Measurements from ENCODE around the gene NDUFS8. TPM values are rescaled to one million over a fixed set of nuclear protein-coding genes. Genes with fewer than 3 reads are reported as not detected.
"Not testable (repeated sequence)": the region's sequence is repeated elsewhere in the genome, so short reads cannot be mapped to it uniquely, and the experiment has no call there.

NDUFS8 gene
- 100 to 1,000 TPM in 2 of 3 donors, 10 to 100 TPM in 1; 77.7 to 240 (median 115) TPM for polyA plus RNA-seq

- no peak within 1 kb of the TSS for H3K27ac ChIP-seq (ENCODE audit: low read depth, low read length)
- WGBS, 3 donors: 0% methylated on average over 56 of the region's 56 CpGs
Measured at GRCh38 chr11:68030318-68031143, at the start of gene NDUFS8. Gene NDUFS8, plus strand, starts transcription at chr11:68030681. Its CDS starts 1,471 bp downstream, at chr11:68032152.

GRCh38 chr11:67981226-67981625 is 49.3 kb upstream of the NDUFS8 start:
- not testable (repeated sequence) for H3K27ac ChIP-seq (ENCODE audit: low read depth, low read length)
- WGBS, 3 donors: 86 to 95% (median 90%) methylated on average over 10 of the region's 10 CpGs

- not testable (repeated sequence) for H3K27ac ChIP-seq (ENCODE audit: low read depth, low read length)
- 75 to 80% (median 76%) methylated on average over 17 of the region's 17 CpGs for WGBS, 3 donors
Measured at GRCh38 chr11:67982255-67982857, 48.1 kb upstream of the NDUFS8 start.

- H3K27ac ChIP-seq (ENCODE audit: low read depth, low read length): no peak overlapping the region
- WGBS, 3 donors: 78 to 84% (median 80%) methylated on average over 23 to 29 of the region's 29 CpGs
Measured at GRCh38 chr11:67983951-67984350, 46.5 kb upstream of the NDUFS8 start.

- WGBS, 3 donors: 75 to 83% (median 76%) methylated on average over 6 of the region's 6 CpGs
- H3K27ac ChIP-seq (ENCODE audit: low read depth, low read length): not testable (repeated sequence)
Measured at GRCh38 chr11:67985302-67985701, 45.2 kb upstream of the NDUFS8 start.

- H3K27ac ChIP-seq (ENCODE audit: low read depth, low read length): not testable (repeated sequence)
- WGBS, 3 donors: 16 to 26% (median 23%) methylated on average over 44 to 45 of the region's 58 CpGs
Measured at GRCh38 chr11:67990546-67991346, 39.7 kb upstream of the NDUFS8 start.

- 26 to 35% (median 30%) methylated on average over 21 to 64 of the region's 70 CpGs for WGBS, 3 donors
Measured at GRCh38 chr11:67991347-67992121, 38.9 kb upstream of the NDUFS8 start.

GRCh38 chr11:67993821-67994220 is 36.7 kb upstream of the NDUFS8 start:
- not testable (repeated sequence) for H3K27ac ChIP-seq (ENCODE audit: low read depth, low read length)
- WGBS, 3 donors: 24 to 48% (median 39%) methylated on average over 12 of the region's 12 CpGs

More at GRCh38 chr11:67991347-67992121, 38.9 kb upstream of the NDUFS8 start:
- H3K27ac ChIP-seq (ENCODE audit: low read depth, low read length): not testable (repeated sequence)

- WGBS, 3 donors: 93 to 95% (median 94%) methylated on average over 5 of the region's 5 CpGs
- not testable (repeated sequence) for H3K27ac ChIP-seq (ENCODE audit: low read depth, low read length)
Measured at GRCh38 chr11:67994387-67994786, 36.1 kb upstream of the NDUFS8 start.

- 92 to 100% (median 100%) methylated on average over 3 of the region's 3 CpGs for WGBS, 3 donors
- not testable (repeated sequence) for H3K27ac ChIP-seq (ENCODE audit: low read depth, low read length)
Measured at GRCh38 chr11:67995129-67995528, 35.4 kb upstream of the NDUFS8 start.

- 86 to 90% (median 86%) methylated on average over 11 to 14 of the region's 14 CpGs for WGBS, 3 donors
- H3K27ac ChIP-seq (ENCODE audit: low read depth, low read length): not testable (repeated sequence)
Measured at GRCh38 chr11:67995579-67995978, 34.9 kb upstream of the NDUFS8 start.

- WGBS, 3 donors: 91 to 93% (median 93%) methylated on average over 13 of the region's 13 CpGs
- no peak overlapping the region for H3K27ac ChIP-seq (ENCODE audit: low read depth, low read length)
Measured at GRCh38 chr11:67996051-67996450, 34.4 kb upstream of the NDUFS8 start.

GRCh38 chr11:67996622-67997474 is 33.6 kb upstream of the NDUFS8 start:
- 64 to 72% (median 66%) methylated on average over 41 of the region's 41 CpGs for WGBS, 3 donors
- no peak overlapping the region for H3K27ac ChIP-seq (ENCODE audit: low read depth, low read length)

GRCh38 chr11:67997475-67997921 is 33.0 kb upstream of the NDUFS8 start:
- 90 to 93% (median 92%) methylated on average over 29 of the region's 29 CpGs for WGBS, 3 donors

GRCh38 chr11:67998150-67999045 is 32.1 kb upstream of the NDUFS8 start:
- 81 to 83% (median 82%) methylated on average over 9 of the region's 9 CpGs for WGBS, 3 donors
- no peak overlapping the region for H3K27ac ChIP-seq (ENCODE audit: low read depth, low read length)

More at GRCh38 chr11:67997475-67997921, 33.0 kb upstream of the NDUFS8 start:
- no peak overlapping the region for H3K27ac ChIP-seq (ENCODE audit: low read depth, low read length)

GRCh38 chr11:67999201-67999629 is 31.3 kb upstream of the NDUFS8 start:
- H3K27ac ChIP-seq (ENCODE audit: low read depth, low read length): no peak overlapping the region
- WGBS, 3 donors: 95 to 99% (median 98%) methylated on average over 12 to 13 of the region's 13 CpGs

All from adipose tissue (tissue), 3 donors.